HCT116 (cell line): ENCODE measurements around the gene ZNF628.

ENCODE experiments used
- ELF1 ChIP-seq: IDR thresholded peaks from 2 replicates; pipeline ENCODE4 v1.6.1; 2012; ENCODE audit warnings: low read depth, borderline replicate concordance
- EZH2 ChIP-seq: fragments of 200-600 bp; sonication (generic); IDR thresholded peaks from 2 replicates; pipeline ENCODE4 v1.6.1; 2017; ENCODE audit warnings: antibody characterized with exemption, mixed run types
- EZH2phosphoT487 ChIP-seq: fragments of 200-600 bp; IDR thresholded peaks from 2 replicates; pipeline ENCODE4 v1.6.1; 2018; ENCODE audit warnings: antibody characterized with exemption, borderline replicate concordance
- FOSL1 ChIP-seq: IDR thresholded peaks from 2 replicates; pipeline ENCODE4 v1.6.1; 2012; ENCODE audit warnings: low read depth
- POLR2A ChIP-seq: IDR thresholded peaks from 2 replicates; pipeline ENCODE4 v1.7.0; 2011; ENCODE audit warnings: borderline replicate concordance; ENCODE audit not compliant: insufficient read depth, insufficient read length; ENCODE audit errors: extremely low read depth
- POLR2AphosphoS5 ChIP-seq: IDR thresholded peaks from 2 replicates; pipeline ENCODE4 v1.6.1; 2011; ENCODE audit warnings: mild to moderate bottlenecking, low read depth, low read length, moderate library complexity
- SIN3A ChIP-seq: IDR thresholded peaks from 2 replicates; pipeline ENCODE4 v1.6.1; 2012; ENCODE audit warnings: low read depth
- SP1 ChIP-seq: IDR thresholded peaks from 2 replicates; pipeline ENCODE4 v1.6.1; 2012; ENCODE audit warnings: low read depth
- ZNF274 ChIP-seq: fragments of 200-500 bp; sonication (Bioruptor generic); IDR thresholded peaks from 2 replicates; pipeline ENCODE4 v1.6.1; 2014; ENCODE audit warnings: mild to moderate bottlenecking, low read depth, low read length, inconsistent platforms
- TF ChIP-seq, protein P1 (sequence below), 3 experiments: fragments of 200-600 bp in 1 of 3; sonication (generic) in 1 of 3; IDR thresholded peaks in 2 of 3; conservative IDR thresholded peaks in 1 of 3; 2 replicates each; pipeline ENCODE4 v1.5.1; 2012 to 2017; ENCODE audit warnings: low read depth in 2 of 3, low read length in 2 of 3, antibody characterized with exemption in 1 of 3, borderline replicate concordance in 1 of 3, control low read depth in 1 of 3, mild to moderate bottlenecking in 1 of 3, mixed read lengths in 1 of 3, mixed run types in 1 of 3, moderate library complexity in 1 of 3; ENCODE audit not compliant: insufficient read depth in 1 of 3
- TF ChIP-seq, protein P2 (sequence below): IDR thresholded peaks from 2 replicates; pipeline ENCODE4 v1.6.1; 2012
- TF ChIP-seq, protein P3 (sequence below): IDR thresholded peaks from 2 replicates; pipeline ENCODE4 v1.6.1; 2012; ENCODE audit warnings: low read depth

DNA sequence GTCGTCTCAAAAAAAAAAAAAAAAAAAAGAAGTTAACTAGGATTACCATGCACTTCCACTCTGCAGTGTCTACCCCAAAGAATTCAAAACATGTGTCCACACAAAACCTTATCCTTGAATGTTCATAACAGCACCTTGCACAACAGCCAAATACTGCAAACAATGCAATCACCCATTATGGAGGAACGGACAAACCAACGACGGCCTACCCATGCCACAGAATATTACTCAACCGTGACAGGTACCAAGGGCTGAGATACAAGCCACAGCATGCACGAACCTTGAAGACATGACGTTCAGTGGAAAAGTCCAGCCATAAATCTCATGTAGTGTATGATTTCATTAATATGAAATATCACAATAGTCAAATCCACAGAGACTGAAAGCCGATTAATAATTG is 30.4 kb upstream of the ZNF628 start:
- TF ChIP-seq, protein P1, sequence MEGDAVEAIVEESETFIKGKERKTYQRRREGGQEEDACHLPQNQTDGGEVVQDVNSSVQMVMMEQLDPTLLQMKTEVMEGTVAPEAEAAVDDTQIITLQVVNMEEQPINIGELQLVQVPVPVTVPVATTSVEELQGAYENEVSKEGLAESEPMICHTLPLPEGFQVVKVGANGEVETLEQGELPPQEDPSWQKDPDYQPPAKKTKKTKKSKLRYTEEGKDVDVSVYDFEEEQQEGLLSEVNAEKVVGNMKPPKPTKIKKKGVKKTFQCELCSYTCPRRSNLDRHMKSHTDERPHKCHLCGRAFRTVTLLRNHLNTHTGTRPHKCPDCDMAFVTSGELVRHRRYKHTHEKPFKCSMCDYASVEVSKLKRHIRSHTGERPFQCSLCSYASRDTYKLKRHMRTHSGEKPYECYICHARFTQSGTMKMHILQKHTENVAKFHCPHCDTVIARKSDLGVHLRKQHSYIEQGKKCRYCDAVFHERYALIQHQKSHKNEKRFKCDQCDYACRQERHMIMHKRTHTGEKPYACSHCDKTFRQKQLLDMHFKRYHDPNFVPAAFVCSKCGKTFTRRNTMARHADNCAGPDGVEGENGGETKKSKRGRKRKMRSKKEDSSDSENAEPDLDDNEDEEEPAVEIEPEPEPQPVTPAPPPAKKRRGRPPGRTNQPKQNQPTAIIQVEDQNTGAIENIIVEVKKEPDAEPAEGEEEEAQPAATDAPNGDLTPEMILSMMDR (IDR thresholded peaks at IDR 0.05 in 2 of 3, conservative IDR thresholded peaks at IDR 0.05 in 1 of 3; ENCODE audit: borderline replicate concordance in 1 of 3, insufficient read depth in 1 of 3, low read depth in 2 of 3, low read length in 2 of 3), result no peak
- TF ChIP-seq, protein P2, sequence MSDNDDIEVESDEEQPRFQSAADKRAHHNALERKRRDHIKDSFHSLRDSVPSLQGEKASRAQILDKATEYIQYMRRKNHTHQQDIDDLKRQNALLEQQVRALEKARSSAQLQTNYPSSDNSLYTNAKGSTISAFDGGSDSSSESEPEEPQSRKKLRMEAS, result no peak
- TF ChIP-seq SIN3A, result no peak
- no peak for TF ChIP-seq EZH2
- no peak for TF ChIP-seq POLR2AphosphoS5
- TF ChIP-seq POLR2A, result no peak
- no peak for TF ChIP-seq ELF1
- TF ChIP-seq SP1, result no peak
- TF ChIP-seq ZNF274, result no peak
- TF ChIP-seq FOSL1, result no peak
- no peak for TF ChIP-seq EZH2phosphoT487
- TF ChIP-seq, protein P3, sequence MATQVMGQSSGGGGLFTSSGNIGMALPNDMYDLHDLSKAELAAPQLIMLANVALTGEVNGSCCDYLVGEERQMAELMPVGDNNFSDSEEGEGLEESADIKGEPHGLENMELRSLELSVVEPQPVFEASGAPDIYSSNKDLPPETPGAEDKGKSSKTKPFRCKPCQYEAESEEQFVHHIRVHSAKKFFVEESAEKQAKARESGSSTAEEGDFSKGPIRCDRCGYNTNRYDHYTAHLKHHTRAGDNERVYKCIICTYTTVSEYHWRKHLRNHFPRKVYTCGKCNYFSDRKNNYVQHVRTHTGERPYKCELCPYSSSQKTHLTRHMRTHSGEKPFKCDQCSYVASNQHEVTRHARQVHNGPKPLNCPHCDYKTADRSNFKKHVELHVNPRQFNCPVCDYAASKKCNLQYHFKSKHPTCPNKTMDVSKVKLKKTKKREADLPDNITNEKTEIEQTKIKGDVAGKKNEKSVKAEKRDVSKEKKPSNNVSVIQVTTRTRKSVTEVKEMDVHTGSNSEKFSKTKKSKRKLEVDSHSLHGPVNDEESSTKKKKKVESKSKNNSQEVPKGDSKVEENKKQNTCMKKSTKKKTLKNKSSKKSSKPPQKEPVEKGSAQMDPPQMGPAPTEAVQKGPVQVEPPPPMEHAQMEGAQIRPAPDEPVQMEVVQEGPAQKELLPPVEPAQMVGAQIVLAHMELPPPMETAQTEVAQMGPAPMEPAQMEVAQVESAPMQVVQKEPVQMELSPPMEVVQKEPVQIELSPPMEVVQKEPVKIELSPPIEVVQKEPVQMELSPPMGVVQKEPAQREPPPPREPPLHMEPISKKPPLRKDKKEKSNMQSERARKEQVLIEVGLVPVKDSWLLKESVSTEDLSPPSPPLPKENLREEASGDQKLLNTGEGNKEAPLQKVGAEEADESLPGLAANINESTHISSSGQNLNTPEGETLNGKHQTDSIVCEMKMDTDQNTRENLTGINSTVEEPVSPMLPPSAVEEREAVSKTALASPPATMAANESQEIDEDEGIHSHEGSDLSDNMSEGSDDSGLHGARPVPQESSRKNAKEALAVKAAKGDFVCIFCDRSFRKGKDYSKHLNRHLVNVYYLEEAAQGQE, result no peak
